ENCODE data around the gene SLC2A1. TPM values are rescaled to one million over a fixed set of nuclear protein-coding genes. Genes with fewer than 3 reads are reported as not detected.

Gene SLC2A1
- total RNA-seq, 2 donors from 2014 or later, result 83.9 to 159 TPM

DNA sequence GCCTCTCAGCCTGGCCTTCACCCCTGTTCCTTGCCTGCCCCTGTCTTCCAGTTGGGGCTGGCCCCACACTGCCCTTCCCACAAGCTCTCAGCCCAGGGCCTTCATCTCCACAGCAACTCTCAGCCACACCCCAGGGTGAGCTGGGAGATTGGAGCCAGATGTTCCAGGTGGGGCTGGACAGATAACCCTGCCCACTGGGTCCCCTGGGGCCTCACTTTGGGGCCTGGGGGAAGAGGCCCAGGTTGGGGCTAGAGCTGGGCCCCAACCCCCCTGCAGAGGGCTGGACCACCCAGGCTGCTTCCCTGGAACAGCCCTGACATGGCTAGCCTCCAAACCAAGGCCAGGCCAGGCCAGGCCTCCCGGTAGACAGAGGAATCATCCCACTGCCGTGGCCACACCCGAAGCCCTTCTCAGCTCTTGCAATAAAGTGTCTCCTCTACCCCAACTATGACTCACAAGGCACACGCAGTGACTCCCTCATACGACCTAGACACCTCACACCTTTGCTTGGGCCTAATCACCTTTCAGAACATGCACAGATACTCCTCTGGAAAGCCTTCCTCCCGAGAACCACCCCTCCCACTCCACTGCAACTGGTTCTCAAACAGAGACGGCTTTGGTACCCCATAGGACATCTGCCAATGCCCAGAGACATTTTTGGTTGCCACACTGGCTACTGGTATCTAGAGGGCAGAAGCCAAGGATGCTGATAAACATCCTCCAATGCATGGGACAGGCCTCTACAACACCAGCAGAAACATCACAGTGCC lies 22.2 kb downstream of the SLC2A1 start:
- Histone ChIP-seq H3K4me3 (no peak overlapping the region), H3K4me1 (replicated peaks) (peaks cover 52% of the 10 kb centered on the region), H3K36me3 (no peaks in the 10 kb centered on the region), H3K27ac (peak overlapping the region in 1 of 2 donors; percentile 10), H3K9me3 (no peaks in the 10 kb centered on the region), H3K27me3 (replicated peaks; ENCODE audit: insufficient read depth) (no peaks in the 10 kb centered on the region)
- 26% methylated on average over 7 of the region's 7 CpGs for WGBS
- no peak for DNase-seq (ENCODE audit: low spot score)
- TF ChIP-seq POLR2AphosphoS5 (IDR thresholded peaks at IDR 0.05), result no peak
- TF ChIP-seq POLR2A (IDR thresholded peaks at IDR 0.05), result no peak
- TF ChIP-seq, protein P1, sequence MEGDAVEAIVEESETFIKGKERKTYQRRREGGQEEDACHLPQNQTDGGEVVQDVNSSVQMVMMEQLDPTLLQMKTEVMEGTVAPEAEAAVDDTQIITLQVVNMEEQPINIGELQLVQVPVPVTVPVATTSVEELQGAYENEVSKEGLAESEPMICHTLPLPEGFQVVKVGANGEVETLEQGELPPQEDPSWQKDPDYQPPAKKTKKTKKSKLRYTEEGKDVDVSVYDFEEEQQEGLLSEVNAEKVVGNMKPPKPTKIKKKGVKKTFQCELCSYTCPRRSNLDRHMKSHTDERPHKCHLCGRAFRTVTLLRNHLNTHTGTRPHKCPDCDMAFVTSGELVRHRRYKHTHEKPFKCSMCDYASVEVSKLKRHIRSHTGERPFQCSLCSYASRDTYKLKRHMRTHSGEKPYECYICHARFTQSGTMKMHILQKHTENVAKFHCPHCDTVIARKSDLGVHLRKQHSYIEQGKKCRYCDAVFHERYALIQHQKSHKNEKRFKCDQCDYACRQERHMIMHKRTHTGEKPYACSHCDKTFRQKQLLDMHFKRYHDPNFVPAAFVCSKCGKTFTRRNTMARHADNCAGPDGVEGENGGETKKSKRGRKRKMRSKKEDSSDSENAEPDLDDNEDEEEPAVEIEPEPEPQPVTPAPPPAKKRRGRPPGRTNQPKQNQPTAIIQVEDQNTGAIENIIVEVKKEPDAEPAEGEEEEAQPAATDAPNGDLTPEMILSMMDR (IDR thresholded peaks at IDR 0.05), result no peak
- intact Hi-C loops (cut with DNase I), result no loop called here

DNA sequence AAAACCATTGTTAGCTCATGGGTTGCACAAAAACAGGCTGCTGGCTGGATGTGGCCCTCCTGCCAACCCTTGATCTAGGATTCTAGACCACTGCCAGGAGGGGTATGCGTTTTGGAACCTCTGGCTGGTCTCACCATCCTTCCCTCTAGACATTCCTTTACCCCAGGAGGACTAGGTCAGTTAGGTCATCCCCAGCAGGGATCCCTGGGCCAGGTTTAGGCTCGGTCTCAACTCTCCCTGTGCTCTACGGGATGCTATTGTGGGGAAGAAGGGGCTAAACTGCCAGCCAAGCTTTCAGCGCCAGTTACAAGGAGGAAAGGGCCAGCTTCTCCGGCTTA lies 22.7 kb downstream of the SLC2A1 start:
- H3K4me3 ChIP-seq, result no peak overlapping the region
- no peaks in the 10 kb centered on the region for H3K27me3 ChIP-seq (replicated peaks; ENCODE audit: insufficient read depth)
- no peak for DNase-seq (ENCODE audit: low spot score)
- peaks cover 47% of the 10 kb centered on the region for H3K4me1 ChIP-seq (replicated peaks)
- WGBS, result 86% methylated on average over 5 of the region's 5 CpGs
- H3K9me3 ChIP-seq, result no peaks in the 10 kb centered on the region
- intact Hi-C loops (cut with DNase I), result no loop called here
- no peak overlapping the region for H3K27ac ChIP-seq
- no peaks in the 10 kb centered on the region for H3K36me3 ChIP-seq
- TF ChIP-seq POLR2A (IDR thresholded peaks at IDR 0.05) (no peak), POLR2AphosphoS5 (IDR thresholded peaks at IDR 0.05) (no peak)
- TF ChIP-seq, protein P1 (IDR thresholded peaks at IDR 0.05), result no peak

- no peak overlapping the region for H3K4me3 ChIP-seq
- WGBS, result 84% methylated on average over 8 of the region's 8 CpGs
- intact Hi-C loops (cut with DNase I), result no loop called here
- peaks cover 0 to under 1% of the 10 kb centered on the region in 2 donors for H3K36me3 ChIP-seq
- H3K4me1 ChIP-seq (replicated peaks), result peaks cover 47% of the 10 kb centered on the region
- H3K9me3 ChIP-seq, result no peaks in the 10 kb centered on the region
- no peaks in the 10 kb centered on the region for H3K27me3 ChIP-seq (replicated peaks; ENCODE audit: insufficient read depth)
- H3K27ac ChIP-seq, result no peak overlapping the region
- DNase-seq (ENCODE audit: low spot score), result no peak
- TF ChIP-seq POLR2AphosphoS5 (IDR thresholded peaks at IDR 0.05) (no peak), POLR2A (IDR thresholded peaks at IDR 0.05) (no peak)
- TF ChIP-seq, protein P1 (IDR thresholded peaks at IDR 0.05), result no peak
These were observed 23.3 kb downstream of the SLC2A1 start for GRCh38 chr1:42935313-42935895.

GRCh38 chr1:42934541-42935312 lies 23.9 kb downstream of the SLC2A1 start:
- Histone ChIP-seq H3K4me1 (replicated peaks) (peaks cover 47% of the 10 kb centered on the region), H3K4me3 (no peak overlapping the region), H3K27ac (no peak overlapping the region), H3K27me3 (replicated peaks; ENCODE audit: insufficient read depth) (no peaks in the 10 kb centered on the region), H3K9me3 (no peaks in the 10 kb centered on the region), H3K36me3 (peaks cover 0 to 8% of the 10 kb centered on the region in 2 donors)
- DNase-seq (ENCODE audit: low spot score), result no peak
- intact Hi-C loops (cut with DNase I), result loop anchor here (5.0 kb wide), 1 partner anchor 138 kb away; no protein-coding TSS in a partner anchor
- 87% methylated on average over 20 of the region's 20 CpGs for WGBS
- TF ChIP-seq POLR2A (IDR thresholded peaks at IDR 0.05), result no peak
- TF ChIP-seq, protein P1 (IDR thresholded peaks at IDR 0.05), result no peak
- TF ChIP-seq POLR2AphosphoS5 (IDR thresholded peaks at IDR 0.05), result no peak
